ENCODE data around the gene HAPLN1.

GRCh38 chr5:83731638-83732037, 11.0 kb upstream of the HAPLN1 start:
- TF ChIP-seq ZNF274 (IDR thresholded peaks at IDR 0.05; ENCODE audit: low read depth, low read length) (no peak), SUZ12 (IDR thresholded peaks at IDR 0.05; ENCODE audit: extremely low read depth, insufficient read depth, insufficient read length) (no peak)
